Kidney epithelial cell (primary cell): ENCODE data around the gene SPP2. TPM values are rescaled to one million over a fixed set of nuclear protein-coding genes. Genes with fewer than 3 reads are reported as not detected.

Experiments used
- DNase-seq: peaks from one replicate; pipeline ENCODE4 v3.0.0-alpha.2; 2010; ENCODE audit warnings: low read depth
- H3K27me3 ChIP-seq: 2 replicates; pipeline ENCODE4 v1.6.0; 2011; ENCODE audit warnings: low read length; ENCODE audit not compliant: control insufficient read depth, insufficient read depth
- H3K36me3 ChIP-seq: 2 replicates; pipeline ENCODE4 v1.5.1; 2011; ENCODE audit warnings: low read length; ENCODE audit not compliant: control insufficient read depth, insufficient read depth
- H3K4me3 ChIP-seq: 2 replicates; pipeline ENCODE4 v1.5.1; 2011; ENCODE audit warnings: low read depth, mild to moderate bottlenecking, control low read depth, low read length
- total RNA-seq: library from RNA; depleted of rRNA; stranded (reverse); fragments of >200 nt; gene quantifications from 2 replicates; pipeline ENCODE4 v1.2.3, GENCODE V29; 2015
- TF ChIP-seq, protein P1 (sequence below): IDR thresholded peaks from 2 replicates; pipeline ENCODE4 v1.5.1; 2011; ENCODE audit warnings: mild to moderate bottlenecking, moderate library complexity, low read length, control low read depth, inconsistent platforms; ENCODE audit not compliant: insufficient read depth, poor library complexity, severe bottlenecking

Gene SPP2
- total RNA-seq, 1 donor from 2014 or later, result not detected

DNA sequence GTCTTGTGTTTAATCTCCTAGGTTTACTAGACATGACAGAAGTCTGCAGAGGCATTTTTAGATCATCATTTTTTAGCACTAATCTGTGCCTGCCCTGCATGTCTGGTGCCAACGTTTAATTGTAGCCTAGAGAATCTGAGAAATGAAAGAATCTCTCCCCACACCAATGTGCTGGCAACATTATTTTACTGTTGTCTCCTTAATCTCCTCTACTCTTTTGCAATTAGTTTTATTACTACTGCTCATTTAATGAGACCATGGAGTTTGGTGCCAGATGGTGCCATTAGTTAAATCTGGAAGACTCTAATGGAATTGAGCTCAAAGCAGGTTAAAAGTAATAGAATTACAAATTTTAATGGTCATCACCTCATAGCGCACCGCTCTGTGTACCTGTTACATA, 4.0 kb upstream of the SPP2 start:
- no peaks in the 10 kb centered on the region for H3K27me3 ChIP-seq
- no peak for DNase-seq
- TF ChIP-seq, protein P1, sequence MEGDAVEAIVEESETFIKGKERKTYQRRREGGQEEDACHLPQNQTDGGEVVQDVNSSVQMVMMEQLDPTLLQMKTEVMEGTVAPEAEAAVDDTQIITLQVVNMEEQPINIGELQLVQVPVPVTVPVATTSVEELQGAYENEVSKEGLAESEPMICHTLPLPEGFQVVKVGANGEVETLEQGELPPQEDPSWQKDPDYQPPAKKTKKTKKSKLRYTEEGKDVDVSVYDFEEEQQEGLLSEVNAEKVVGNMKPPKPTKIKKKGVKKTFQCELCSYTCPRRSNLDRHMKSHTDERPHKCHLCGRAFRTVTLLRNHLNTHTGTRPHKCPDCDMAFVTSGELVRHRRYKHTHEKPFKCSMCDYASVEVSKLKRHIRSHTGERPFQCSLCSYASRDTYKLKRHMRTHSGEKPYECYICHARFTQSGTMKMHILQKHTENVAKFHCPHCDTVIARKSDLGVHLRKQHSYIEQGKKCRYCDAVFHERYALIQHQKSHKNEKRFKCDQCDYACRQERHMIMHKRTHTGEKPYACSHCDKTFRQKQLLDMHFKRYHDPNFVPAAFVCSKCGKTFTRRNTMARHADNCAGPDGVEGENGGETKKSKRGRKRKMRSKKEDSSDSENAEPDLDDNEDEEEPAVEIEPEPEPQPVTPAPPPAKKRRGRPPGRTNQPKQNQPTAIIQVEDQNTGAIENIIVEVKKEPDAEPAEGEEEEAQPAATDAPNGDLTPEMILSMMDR, result no peak
- no peak overlapping the region for H3K4me3 ChIP-seq
- no peaks in the 10 kb centered on the region for H3K36me3 ChIP-seq

DNA sequence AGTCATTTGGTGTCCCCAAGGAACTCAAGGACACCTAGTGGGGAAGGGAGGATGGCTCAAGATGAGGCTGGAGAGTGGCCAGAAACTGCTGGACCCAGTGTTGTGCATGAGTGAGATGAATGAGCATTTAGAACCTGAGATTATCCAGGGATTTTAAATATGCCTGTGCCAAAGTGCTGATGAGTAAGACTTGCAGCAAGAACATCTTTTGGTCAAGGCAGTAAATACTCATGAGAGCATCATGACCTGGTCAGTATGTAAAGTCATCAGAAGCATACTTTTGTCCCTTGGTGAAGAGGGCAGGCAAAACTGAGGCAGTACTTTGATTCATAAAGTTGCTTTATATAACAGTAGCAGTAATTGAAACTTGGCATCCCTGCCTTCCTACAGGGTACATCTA, 3.1 kb upstream of the SPP2 start:
- no peak for DNase-seq
- no peaks in the 10 kb centered on the region for H3K27me3 ChIP-seq
- TF ChIP-seq, protein P1, result no peak
- no peak overlapping the region for H3K4me3 ChIP-seq
- no peaks in the 10 kb centered on the region for H3K36me3 ChIP-seq

DNA sequence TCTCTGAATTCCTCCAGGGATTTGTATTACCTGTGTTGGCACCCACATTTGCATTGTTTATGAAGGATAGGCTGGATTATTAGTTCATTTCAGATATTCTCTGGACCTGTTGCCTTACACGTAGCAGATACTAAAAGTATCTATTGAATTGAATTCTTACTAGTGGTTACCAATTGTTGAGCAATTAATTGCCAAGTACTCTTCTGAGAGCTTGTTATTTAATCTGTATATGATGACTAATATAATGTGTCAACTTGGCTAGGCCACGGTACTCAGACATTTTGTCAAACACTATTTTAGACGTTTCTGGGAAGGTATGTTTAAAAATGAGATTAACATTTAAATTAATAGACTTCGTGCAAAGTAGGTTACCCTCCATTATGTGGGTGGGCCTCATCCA, 2.5 kb upstream of the SPP2 start:
- Histone ChIP-seq H3K4me3 (no peak overlapping the region), H3K36me3 (no peaks in the 10 kb centered on the region), H3K27me3 (no peaks in the 10 kb centered on the region)
- no peak for DNase-seq
- TF ChIP-seq, protein P1, result no peak

DNA sequence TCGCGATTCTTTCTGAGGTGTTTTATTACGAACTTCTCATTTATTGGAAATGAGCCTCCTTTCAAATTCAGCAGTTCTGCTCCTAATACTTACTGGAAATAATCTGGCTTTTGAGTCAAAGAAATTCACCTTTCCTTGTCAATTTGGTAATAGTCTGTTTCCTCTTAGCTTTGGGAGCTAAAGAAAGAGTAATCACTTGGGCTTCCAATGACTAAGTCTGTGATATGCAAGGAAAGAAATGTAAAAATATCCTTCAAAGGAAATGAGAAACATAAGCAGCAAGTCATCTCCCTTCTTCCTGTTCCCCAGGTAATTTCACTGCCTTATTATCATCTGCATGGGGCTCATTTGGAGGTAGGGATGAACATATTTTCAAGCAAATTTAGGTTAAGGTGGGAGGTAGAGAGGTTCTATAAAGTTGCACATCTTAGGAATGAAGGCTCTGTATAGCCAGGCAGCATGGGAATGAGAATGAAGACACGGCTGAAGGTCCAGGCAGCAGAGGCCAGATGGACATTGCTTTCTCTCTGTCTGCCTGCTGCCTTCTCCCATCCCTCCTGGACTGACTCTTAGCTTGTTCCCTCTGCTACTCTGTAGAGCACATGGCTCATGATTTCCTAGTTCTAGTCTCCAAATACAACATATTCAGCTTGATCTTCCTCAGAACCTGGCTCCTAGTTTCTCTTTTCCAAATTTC, 1.0 kb downstream of the SPP2 start:
- Histone ChIP-seq H3K4me3 (no peak overlapping the region), H3K36me3 (no peaks in the 10 kb centered on the region), H3K27me3 (no peaks in the 10 kb centered on the region)
- DNase-seq, result no peak
- TF ChIP-seq, protein P1, result no peak

DNA sequence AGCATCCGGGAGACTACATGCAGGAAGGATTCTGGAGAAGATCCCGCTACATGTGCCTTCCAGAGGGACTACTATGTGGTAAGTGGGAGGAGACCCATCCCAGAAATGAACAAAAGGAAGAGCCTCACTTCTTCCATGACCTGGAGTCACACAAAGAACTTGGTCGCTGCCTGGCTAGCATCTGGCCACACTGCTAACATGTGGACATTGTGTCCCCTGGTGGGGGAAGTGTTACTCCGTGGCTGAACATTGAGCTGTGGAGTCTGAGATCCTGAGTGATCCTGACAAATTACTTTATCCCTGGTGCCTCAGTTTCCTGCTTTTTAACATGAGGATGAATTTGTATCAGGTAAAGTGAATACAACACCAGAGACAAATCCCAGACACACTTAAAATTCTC, 8.4 kb downstream of the SPP2 start:
- no peak overlapping the region for H3K4me3 ChIP-seq
- no peaks in the 10 kb centered on the region for H3K36me3 ChIP-seq
- H3K27me3 ChIP-seq, result no peaks in the 10 kb centered on the region
- no peak for DNase-seq
- TF ChIP-seq, protein P1, result no peak

DNA sequence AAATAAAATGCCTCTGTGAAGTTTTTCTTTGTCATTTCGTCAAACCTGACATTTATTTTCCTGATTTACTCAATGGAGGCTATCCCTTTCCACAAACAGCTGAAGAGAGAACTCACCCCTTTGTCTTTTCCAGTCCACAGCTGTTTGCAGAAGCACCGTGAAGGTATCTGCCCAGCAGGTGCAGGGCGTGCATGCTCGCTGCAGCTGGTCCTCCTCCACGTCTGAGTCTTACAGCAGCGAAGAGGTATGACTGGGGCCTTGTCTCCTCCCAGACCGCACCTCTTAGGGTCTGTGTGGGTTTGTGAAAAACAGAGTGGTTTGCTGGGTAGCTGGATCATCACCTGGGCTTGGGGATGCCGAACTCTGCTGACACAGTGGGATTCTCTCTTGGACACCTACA, 9.7 kb downstream of the SPP2 start:
- Histone ChIP-seq H3K27me3 (no peaks in the 10 kb centered on the region), H3K36me3 (no peaks in the 10 kb centered on the region), H3K4me3 (no peak overlapping the region)
- TF ChIP-seq, protein P1, result no peak
- DNase-seq, result no peak
